HepG2 (cell line): Measurements from ENCODE around the gene ESR2. TPM values are rescaled to one million over a fixed set of nuclear protein-coding genes. Genes with fewer than 3 reads are reported as not detected.

Experiments
- ATAC-seq: fragments of 200-7000 bp; cut with Tn5 transposase; 3 replicates; pipeline ENCODE4 v1.9.1; 2020; ENCODE audit warnings: mild to moderate bottlenecking, moderate library complexity
- BruUV-seq: library from RNA; stranded (reverse); fragments of 400-500 nt; replicated peaks from 2 replicates; lab custom pipeline; 2021; lab: Mats Ljungman, UMichigan
- CTCF ChIA-PET: fragments of 300-600 bp; formaldehyde crosslinking; extraction: SDS; loops from one replicate; lab custom pipeline; 2021; ENCODE audit warnings: low total read pairs, inconsistent platforms, low intra/inter-chr PET ratio; lab: Yijun Ruan, JAX
- POLR2A ChIA-PET: fragments of 350-600 bp; sonication (Branson Sonifier 250); formaldehyde crosslinking; loops from one replicate; lab custom pipeline; 2020; ENCODE audit warnings: antibody characterized with exemption, inconsistent platforms; lab: Yijun Ruan, JAX
- DNase-seq: peaks from one replicate; pipeline ENCODE4 v3.0.0-alpha.2; 2015; ENCODE audit warnings: low spot score
- FAIRE-seq: peaks from 3 replicates; lab custom pipeline; 2011; peaks lifted over from hg19 to GRCh38; lab: Jason Lieb, UNC
- H2AFZ ChIP-seq: one replicate; pipeline ENCODE4 v1.6.1; 2011; ENCODE audit warnings: low read length, inconsistent platforms
- H3K27ac ChIP-seq: fragments of 300-600 bp; 3 replicates; pipeline ENCODE4 v1.8.0; 2011; ENCODE audit warnings: mixed run types, mild to moderate bottlenecking, mixed read lengths, low read length, inconsistent platforms; ENCODE audit not compliant: insufficient read depth; ENCODE audit errors: extremely low read length
- H3K27me3 ChIP-seq, 2 experiments: fragments of 200-600 bp in 1 of 2; 2 replicates in 1 of 2; 3 replicates in 1 of 2; pipeline versions ENCODE4 v1.6.0 to v1.8.0; 2011; ENCODE audit warnings: low read length in 2 of 2, mild to moderate bottlenecking in 2 of 2, moderate library complexity in 2 of 2, inconsistent platforms in 1 of 2; ENCODE audit not compliant: insufficient read depth in 2 of 2, control insufficient read depth in 1 of 2
- H3K36me3 ChIP-seq, 2 experiments: fragments of 200-600 bp in 1 of 2; replicated peaks in 1 of 2; 2 replicates in 1 of 2; 3 replicates in 1 of 2; pipeline versions ENCODE4 v1.5.1 to v1.8.0; 2011; ENCODE audit warnings: low read length in 2 of 2, inconsistent platforms in 1 of 2; ENCODE audit not compliant: insufficient read depth in 2 of 2, control insufficient read depth in 1 of 2
- H3K4me1 ChIP-seq: 2 replicates; pipeline ENCODE4 v1.5.1; 2012; ENCODE audit warnings: low read length, inconsistent platforms; ENCODE audit not compliant: insufficient read depth
- H3K4me2 ChIP-seq: 2 replicates; pipeline ENCODE4 v1.6.0; 2011; ENCODE audit warnings: low read depth, low read length, inconsistent platforms
- H3K4me3 ChIP-seq, 3 experiments: fragments of 200-600 bp in 1 of 3; sonication (generic), shearing (Covaris generic) in 1 of 3; replicated peaks in 1 of 3; 2 replicates each; pipeline ENCODE4 v1.5.1; 2011 to 2016; ENCODE audit warnings: low read length in 3 of 3, inconsistent platforms in 2 of 3, low read depth in 2 of 3, mild to moderate bottlenecking in 2 of 3, control low read depth in 1 of 3, mixed read lengths in 1 of 3; ENCODE audit not compliant: insufficient read depth in 1 of 3
- H3K79me2 ChIP-seq: one replicate; pipeline ENCODE4 v1.6.1; 2011; ENCODE audit warnings: low read length, inconsistent platforms; ENCODE audit not compliant: insufficient read depth
- H3K9ac ChIP-seq: 2 replicates; pipeline ENCODE4 v1.6.0; 2011; ENCODE audit warnings: mild to moderate bottlenecking, low read depth, low read length, inconsistent platforms; ENCODE audit not compliant: insufficient read depth
- H3K9me3 ChIP-seq: 2 replicates; pipeline ENCODE4 v1.5.1; 2012; ENCODE audit warnings: mild to moderate bottlenecking, low read length
- H4K20me1 ChIP-seq: 2 replicates; pipeline ENCODE4 v1.6.0; 2011; ENCODE audit warnings: inconsistent platforms, mild to moderate bottlenecking, low read length, moderate library complexity; ENCODE audit not compliant: insufficient read depth
- FOXP1 ChIP-seq, 2 experiments: fragments of 450-650 bp in 1 of 2; IDR thresholded peaks; 2 replicates each; pipeline ENCODE4 v1.6.1; 2017 to 2018; ENCODE audit warnings: antibody characterized with exemption in 1 of 2
- GFI1 ChIP-seq: sonication (generic); formaldehyde crosslinking; IDR thresholded peaks from 2 replicates; pipeline ENCODE4 v1.5.0; 2020; ENCODE audit warnings: missing genetic modification reagents, mild to moderate bottlenecking, borderline replicate concordance
- KDM4B ChIP-seq: sonication (generic); formaldehyde crosslinking; IDR thresholded peaks from 2 replicates; pipeline ENCODE4 v1.4.0; 2020; ENCODE audit warnings: missing genetic modification reagents
- MZF1 ChIP-seq: sonication (generic); formaldehyde crosslinking; IDR thresholded peaks from 2 replicates; pipeline ENCODE4 v1.8.1; 2023; ENCODE audit warnings: mild to moderate bottlenecking, missing genetic modification reagents, borderline replicate concordance
- POLR2AphosphoS2 ChIP-seq: IDR thresholded peaks from 2 replicates; pipeline ENCODE4 v1.6.1; 2011; ENCODE audit warnings: low read depth, low read length, improper control_type of control experiment
- TEAD2 ChIP-seq: sonication (generic); formaldehyde crosslinking; IDR thresholded peaks from 2 replicates; pipeline ENCODE4 v1.9.0; 2021; ENCODE audit warnings: missing genetic modification reagents
- ZNF234 ChIP-seq: sonication (generic); formaldehyde crosslinking; conservative IDR thresholded peaks from 2 replicates; pipeline ENCODE4 v1.5.1; 2020; ENCODE audit warnings: mild to moderate bottlenecking, missing genetic modification reagents
- ZNF253 ChIP-seq: sonication (generic); formaldehyde crosslinking; IDR thresholded peaks from 2 replicates; pipeline ENCODE4 v1.8.0; 2022; ENCODE audit warnings: mild to moderate bottlenecking, missing genetic modification reagents, borderline replicate concordance
- ZNF496 ChIP-seq: sonication (generic); formaldehyde crosslinking; IDR thresholded peaks from 2 replicates; pipeline ENCODE4 v1.8.1; 2023; ENCODE audit warnings: mild to moderate bottlenecking, moderate library complexity, missing genetic modification reagents; ENCODE audit not compliant: insufficient replicate concordance
- ZNF562 ChIP-seq: sonication (generic); formaldehyde crosslinking; IDR thresholded peaks from 2 replicates; pipeline ENCODE4 v1.8.0; 2022; ENCODE audit warnings: missing genetic modification reagents, borderline replicate concordance
- ZNF629 ChIP-seq: sonication (generic); formaldehyde crosslinking; conservative IDR thresholded peaks from 2 replicates; pipeline ENCODE4 v1.5.0; 2020; ENCODE audit warnings: missing genetic modification reagents
- ZNF878 ChIP-seq: sonication (generic); formaldehyde crosslinking; IDR thresholded peaks from 2 replicates; pipeline ENCODE4 v1.8.1; 2023; ENCODE audit warnings: mild to moderate bottlenecking, missing genetic modification reagents, moderate library complexity
- ZSCAN31 ChIP-seq: sonication (generic); formaldehyde crosslinking; IDR thresholded peaks from 2 replicates; pipeline ENCODE4 v1.5.0; 2020; ENCODE audit warnings: low read depth, mild to moderate bottlenecking, missing genetic modification reagents
- WGBS: methylation state at CpG from one replicate; pipeline ENCODE4 v1.1.6; 2017; ENCODE audit warnings: low lambda C conversion rate; 5-methylcytosine and 5-hydroxymethylcytosine counted together
- in situ Hi-C: cut with HindIII; loops from 2 replicates; pipeline ENCODE4 v1.10.0; 2017; ENCODE audit warnings: low pct_unique_long_range_greater_than_20kb; ENCODE audit not compliant: extremely low pct_ligation_motif_present
- intact Hi-C: fragments of 100-400 bp; cut with micrococcal nuclease; formaldehyde crosslinking; loops from one replicate; pipeline ENCODE4 v1.10.0; 2022; ENCODE audit not compliant: unreplicated experiment
- polyA plus RNA-seq, 8 experiments: library from polyadenylated mRNA; depleted of rRNA in 3 of 8; stranded (reverse) in 7 of 8; unstranded in 1 of 8; fragments of >200 nt; fragmentation: Illumina TruSeq in 4 of 8; extraction: Trizol in 4 of 8; gene quantifications; 2 replicates each; pipeline versions ENCODE4 v1.2.1 to v1.2.3, GENCODE V29; 2011 to 2016; ENCODE audit warnings: low read depth in 4 of 8, missing spikeins in 1 of 8, mixed read lengths in 1 of 8; ENCODE audit not compliant: insufficient read depth in 1 of 8
- total RNA-seq, 5 experiments: library from RNA; depleted of rRNA; stranded (reverse); fragments of >200 nt; fragmentation: Illumina TruSeq; extraction: Trizol; gene quantifications; 2 replicates each; pipeline ENCODE4 v1.2.3, GENCODE V29; 2016; ENCODE audit warnings: low read depth in 1 of 5
- TF ChIP-seq, protein P1 (sequence below): sonication (generic); formaldehyde crosslinking; IDR thresholded peaks from 2 replicates; pipeline ENCODE4 v1.5.0; 2020; ENCODE audit warnings: missing genetic modification reagents
- TF ChIP-seq, protein P2 (sequence below): sonication (generic); formaldehyde crosslinking; IDR thresholded peaks from 2 replicates; pipeline ENCODE4 v1.5.0; 2020; ENCODE audit warnings: missing genetic modification reagents
- TF ChIP-seq, protein P3 (sequence below): sonication (generic); formaldehyde crosslinking; IDR thresholded peaks from 2 replicates; pipeline ENCODE4 v1.4.0; 2020; ENCODE audit warnings: missing genetic modification reagents, borderline replicate concordance
- TF ChIP-seq, protein P4 (sequence below): sonication (generic); formaldehyde crosslinking; IDR thresholded peaks from 2 replicates; pipeline ENCODE4 v1.4.0; 2020; ENCODE audit warnings: mild to moderate bottlenecking, missing genetic modification reagents

Gene ESR2
- total and polyA plus RNA-seq, 2 of the 13 experiments (the other 11 are each of a cell fraction or from before 2014, with no cell fraction given): 0.01 to 0.04 TPM

DNA sequence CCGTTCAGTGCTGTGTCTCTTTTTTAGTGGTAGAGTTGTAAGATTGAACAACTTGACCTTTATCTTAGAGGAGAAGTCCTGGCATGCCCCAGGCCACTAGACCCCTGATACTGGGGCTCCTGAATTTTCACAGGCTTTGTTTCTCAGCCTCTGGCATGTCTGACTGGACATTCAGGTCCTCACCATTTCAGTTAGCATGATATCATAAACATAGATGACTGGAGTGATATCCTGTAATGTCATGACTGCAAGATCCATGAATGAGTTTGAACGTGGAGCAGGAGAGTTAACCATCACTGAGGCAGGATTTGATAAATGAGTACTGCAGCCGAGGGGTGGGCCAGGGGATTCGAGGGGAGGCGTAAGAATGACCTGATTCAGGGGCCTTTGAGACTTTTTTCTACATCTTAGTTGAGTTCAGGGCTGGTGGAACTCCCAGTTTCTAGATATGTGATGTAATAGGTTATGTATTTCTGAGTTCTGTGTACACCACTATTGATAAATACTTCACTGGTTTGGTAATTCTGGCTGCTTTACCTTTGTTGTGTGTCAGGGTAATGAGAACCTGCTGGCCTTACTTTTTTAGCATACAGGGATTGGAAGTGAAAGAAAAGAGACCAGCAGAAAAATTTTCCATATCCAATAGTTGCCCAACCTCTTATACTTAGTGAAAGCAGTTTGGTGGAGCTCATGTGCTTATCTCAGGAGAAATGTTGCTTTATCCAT, 224.4 kb downstream of the ESR2 start:
- intact Hi-C loops: no loop called here
- ChIA-PET CTCF (no interaction called here), POLR2A (no interaction called here)
- H3K27me3 ChIP-seq: no peaks in the 10 kb centered on the region
- no peaks in the 10 kb centered on the region for H3K9me3 ChIP-seq
- ATAC-seq (no peak), FAIRE-seq (no peak), DNase-seq (no peak)
- no peaks in the 10 kb centered on the region for H4K20me1 ChIP-seq
- H3K4me3 ChIP-seq: no peak overlapping the region
- H3K9ac ChIP-seq: no peak overlapping the region
- H3K36me3 ChIP-seq: peaks cover 0 to 1% of the 10 kb centered on the region in 2 experiments; a peak in 1 of 5 replicates
- BruUV-seq: no TSS peak
- H3K4me2 ChIP-seq: no peak overlapping the region
- no peak overlapping the region for H2AFZ ChIP-seq
- 93% methylated on average over 5 of the region's 5 CpGs for WGBS
- no peaks in the 10 kb centered on the region for H3K79me2 ChIP-seq
- in situ Hi-C loops: no loop called here
- H3K27ac ChIP-seq: no peak overlapping the region
- no peaks in the 10 kb centered on the region; the same call in 1 of the 2 replicates for H3K4me1 ChIP-seq
- TF ChIP-seq GFI1 (CRISPR knock-in tag) (no peak), ZNF878 (CRISPR knock-in tag) (no peak), FOXP1 (IDR thresholded peaks at IDR 0.05) (no peak), FOXP1 (CRISPR knock-in tag; IDR thresholded peaks at IDR 0.05) (no peak), MZF1 (no peak), ZNF234 (CRISPR knock-in tag) (no peak), ZNF629 (CRISPR knock-in tag) (no peak), ZNF253 (CRISPR knock-in tag) (no peak), KDM4B (CRISPR knock-in tag) (no peak), ZNF562 (CRISPR knock-in tag) (no peak), ZSCAN31 (no peak), TEAD2 (CRISPR knock-in tag) (no peak), POLR2AphosphoS2 (no peak), ZNF496 (CRISPR knock-in tag) (no peak)
- TF ChIP-seq, protein P1, sequence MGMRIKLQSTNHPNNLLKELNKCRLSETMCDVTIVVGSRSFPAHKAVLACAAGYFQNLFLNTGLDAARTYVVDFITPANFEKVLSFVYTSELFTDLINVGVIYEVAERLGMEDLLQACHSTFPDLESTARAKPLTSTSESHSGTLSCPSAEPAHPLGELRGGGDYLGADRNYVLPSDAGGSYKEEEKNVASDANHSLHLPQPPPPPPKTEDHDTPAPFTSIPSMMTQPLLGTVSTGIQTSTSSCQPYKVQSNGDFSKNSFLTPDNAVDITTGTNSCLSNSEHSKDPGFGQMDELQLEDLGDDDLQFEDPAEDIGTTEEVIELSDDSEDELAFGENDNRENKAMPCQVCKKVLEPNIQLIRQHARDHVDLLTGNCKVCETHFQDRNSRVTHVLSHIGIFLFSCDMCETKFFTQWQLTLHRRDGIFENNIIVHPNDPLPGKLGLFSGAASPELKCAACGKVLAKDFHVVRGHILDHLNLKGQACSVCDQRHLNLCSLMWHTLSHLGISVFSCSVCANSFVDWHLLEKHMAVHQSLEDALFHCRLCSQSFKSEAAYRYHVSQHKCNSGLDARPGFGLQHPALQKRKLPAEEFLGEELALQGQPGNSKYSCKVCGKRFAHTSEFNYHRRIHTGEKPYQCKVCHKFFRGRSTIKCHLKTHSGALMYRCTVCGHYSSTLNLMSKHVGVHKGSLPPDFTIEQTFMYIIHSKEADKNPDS (CRISPR knock-in tag): no peak
- TF ChIP-seq, protein P2, sequence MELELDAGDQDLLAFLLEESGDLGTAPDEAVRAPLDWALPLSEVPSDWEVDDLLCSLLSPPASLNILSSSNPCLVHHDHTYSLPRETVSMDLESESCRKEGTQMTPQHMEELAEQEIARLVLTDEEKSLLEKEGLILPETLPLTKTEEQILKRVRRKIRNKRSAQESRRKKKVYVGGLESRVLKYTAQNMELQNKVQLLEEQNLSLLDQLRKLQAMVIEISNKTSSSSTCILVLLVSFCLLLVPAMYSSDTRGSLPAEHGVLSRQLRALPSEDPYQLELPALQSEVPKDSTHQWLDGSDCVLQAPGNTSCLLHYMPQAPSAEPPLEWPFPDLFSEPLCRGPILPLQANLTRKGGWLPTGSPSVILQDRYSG (CRISPR knock-in tag): no peak
- TF ChIP-seq, protein P3, sequence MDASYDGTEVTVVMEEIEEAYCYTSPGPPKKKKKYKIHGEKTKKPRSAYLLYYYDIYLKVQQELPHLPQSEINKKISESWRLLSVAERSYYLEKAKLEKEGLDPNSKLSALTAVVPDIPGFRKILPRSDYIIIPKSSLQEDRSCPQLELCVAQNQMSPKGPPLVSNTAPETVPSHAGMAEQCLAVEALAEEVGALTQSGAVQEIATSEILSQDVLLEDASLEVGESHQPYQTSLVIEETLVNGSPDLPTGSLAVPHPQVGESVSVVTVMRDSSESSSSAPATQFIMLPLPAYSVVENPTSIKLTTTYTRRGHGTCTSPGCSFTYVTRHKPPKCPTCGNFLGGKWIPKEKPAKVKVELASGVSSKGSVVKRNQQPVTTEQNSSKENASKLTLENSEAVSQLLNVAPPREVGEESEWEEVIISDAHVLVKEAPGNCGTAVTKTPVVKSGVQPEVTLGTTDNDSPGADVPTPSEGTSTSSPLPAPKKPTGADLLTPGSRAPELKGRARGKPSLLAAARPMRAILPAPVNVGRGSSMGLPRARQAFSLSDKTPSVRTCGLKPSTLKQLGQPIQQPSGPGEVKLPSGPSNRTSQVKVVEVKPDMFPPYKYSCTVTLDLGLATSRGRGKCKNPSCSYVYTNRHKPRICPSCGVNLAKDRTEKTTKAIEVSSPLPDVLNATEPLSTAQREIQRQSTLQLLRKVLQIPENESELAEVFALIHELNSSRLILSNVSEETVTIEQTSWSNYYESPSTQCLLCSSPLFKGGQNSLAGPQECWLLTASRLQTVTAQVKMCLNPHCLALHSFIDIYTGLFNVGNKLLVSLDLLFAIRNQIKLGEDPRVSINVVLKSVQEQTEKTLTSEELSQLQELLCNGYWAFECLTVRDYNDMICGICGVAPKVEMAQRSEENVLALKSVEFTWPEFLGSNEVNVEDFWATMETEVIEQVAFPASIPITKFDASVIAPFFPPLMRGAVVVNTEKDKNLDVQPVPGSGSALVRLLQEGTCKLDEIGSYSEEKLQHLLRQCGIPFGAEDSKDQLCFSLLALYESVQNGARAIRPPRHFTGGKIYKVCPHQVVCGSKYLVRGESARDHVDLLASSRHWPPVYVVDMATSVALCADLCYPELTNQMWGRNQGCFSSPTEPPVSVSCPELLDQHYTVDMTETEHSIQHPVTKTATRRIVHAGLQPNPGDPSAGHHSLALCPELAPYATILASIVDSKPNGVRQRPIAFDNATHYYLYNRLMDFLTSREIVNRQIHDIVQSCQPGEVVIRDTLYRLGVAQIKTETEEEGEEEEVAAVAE (CRISPR knock-in tag): no peak
- TF ChIP-seq, protein P4, sequence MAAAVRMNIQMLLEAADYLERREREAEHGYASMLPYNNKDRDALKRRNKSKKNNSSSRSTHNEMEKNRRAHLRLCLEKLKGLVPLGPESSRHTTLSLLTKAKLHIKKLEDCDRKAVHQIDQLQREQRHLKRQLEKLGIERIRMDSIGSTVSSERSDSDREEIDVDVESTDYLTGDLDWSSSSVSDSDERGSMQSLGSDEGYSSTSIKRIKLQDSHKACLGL (CRISPR knock-in tag): no peak
